ENCODE results near the gene SPATS2L.

GRCh38 chr2:200498402-200499162, 192.1 kb downstream of the SPATS2L start:
- no peak for TF ChIP-seq CTCF (conservative IDR thresholded peaks at IDR 0.05; ENCODE audit: low read depth in 2 of 2)
- no peak for TF ChIP-seq JUNB (IDR thresholded peaks at IDR 0.05; ENCODE audit: unreplicated experiment)
- no peak for TF ChIP-seq POLR2AphosphoS5 (IDR thresholded peaks at IDR 0.05; ENCODE audit: low read depth)
- TF ChIP-seq REST (IDR thresholded peaks at IDR 0.05; ENCODE audit: unreplicated experiment) = no peak
- no peak for TF ChIP-seq ZNF331 (CRISPR knock-in tag; IDR thresholded peaks at IDR 0.05; ENCODE audit: low read depth)
- TF ChIP-seq EZH2 (IDR thresholded peaks at IDR 0.05; ENCODE audit: low read depth, unreplicated experiment) = no peak
- TF ChIP-seq EZH2phosphoT487 (IDR thresholded peaks at IDR 0.05; ENCODE audit: unreplicated experiment) = no peak
- no peak for TF ChIP-seq CREB1 (CRISPR knock-in tag; IDR thresholded peaks at IDR 0.05; ENCODE audit: low read depth)
- no peak for TF ChIP-seq NANOG (IDR thresholded peaks at IDR 0.05; ENCODE audit: borderline replicate concordance)
- no peak for TF ChIP-seq STAT1 (IDR thresholded peaks at IDR 0.05; ENCODE audit: unreplicated experiment)
- no peak for TF ChIP-seq ETS1 (IDR thresholded peaks at IDR 0.05)

Measured in GM23338 (cell line).